GM18499 (cell line): Measurements from ENCODE around the gene TP73.

Experiments
- ATAC-seq: cut with Tn5 transposase; IDR thresholded peaks from one replicate; pipeline ENCODE4 v1.9.1; 2021; ENCODE audit warnings: moderate number of reproducible peaks; ENCODE audit not compliant: insufficient read depth, unreplicated experiment

The TP73 gene

GRCh38 chr1:3651930-3652547 is at the start of gene TP73:
Gene TP73 (plus strand): TSS chr1:3652516. CDS start chr1:3682366, 29,850 bp downstream.
- ATAC-seq = no peak

GRCh38 chr1:3603156-3603555 is 49.2 kb upstream of the TP73 start:
- ATAC-seq = no peak

- no peak for ATAC-seq
Observed at GRCh38 chr1:3603571-3604467, 48.5 kb upstream of the TP73 start.

GRCh38 chr1:3604468-3604974 is 47.8 kb upstream of the TP73 start:
- ATAC-seq = no peak

- no peak for ATAC-seq
Observed at GRCh38 chr1:3604997-3605823, 47.1 kb upstream of the TP73 start.

- ATAC-seq = no peak
Observed at GRCh38 chr1:3606779-3607702, 45.3 kb upstream of the TP73 start.

- ATAC-seq = no peak
Observed at GRCh38 chr1:3607703-3608065, 44.6 kb upstream of the TP73 start.

- no peak for ATAC-seq
Observed at GRCh38 chr1:3608154-3608553, 44.2 kb upstream of the TP73 start.

- no peak for ATAC-seq
Observed at GRCh38 chr1:3609016-3609768, 43.1 kb upstream of the TP73 start.

GRCh38 chr1:3609769-3610526 is 42.4 kb upstream of the TP73 start:
- ATAC-seq = no peak

GRCh38 chr1:3610527-3611169 is 41.7 kb upstream of the TP73 start:
- ATAC-seq = no peak

GRCh38 chr1:3611170-3612019 is 40.9 kb upstream of the TP73 start, which contains the start of gene MEGF6:
Gene MEGF6 (minus strand): TSS chr1:3611508. CDS start chr1:3611268, 240 bp downstream.
- no peak for ATAC-seq

- ATAC-seq = no peak
Observed at GRCh38 chr1:3612123-3612522, 40.2 kb upstream of the TP73 start.

GRCh38 chr1:3614755-3615742 is 37.3 kb upstream of the TP73 start:
- ATAC-seq = no peak

- ATAC-seq = no peak
Observed at GRCh38 chr1:3616861-3617260, 35.5 kb upstream of the TP73 start.
